ENCODE results near the gene KLK2.

Gene KLK2

GRCh38 chr19:50896591-50897190 lies 23.5 kb downstream of the KLK2 start:
- Histone ChIP-seq H3K27ac (ENCODE audit: low read depth, low read length) (no peak overlapping the region), H3K4me3 (ENCODE audit: low read depth in 1 of 2, low read length in 2 of 2) (no peak overlapping the region), H3K4me1 (ENCODE audit: insufficient read depth, low read length) (peaks cover 10% of the 10 kb centered on the region), H3K27me3 (ENCODE audit: control insufficient read depth in 1 of 2, insufficient read depth in 2 of 2, low read length in 2 of 2) (peaks cover 0 to 13% of the 10 kb centered on the region in 2 donors), H3K9me3 (ENCODE audit: low read length) (no peaks in the 10 kb centered on the region), H3K9ac (ENCODE audit: low read length) (no peak overlapping the region), H3K36me3 (ENCODE audit: insufficient read depth, low read length) (no peaks in the 10 kb centered on the region)

DNA sequence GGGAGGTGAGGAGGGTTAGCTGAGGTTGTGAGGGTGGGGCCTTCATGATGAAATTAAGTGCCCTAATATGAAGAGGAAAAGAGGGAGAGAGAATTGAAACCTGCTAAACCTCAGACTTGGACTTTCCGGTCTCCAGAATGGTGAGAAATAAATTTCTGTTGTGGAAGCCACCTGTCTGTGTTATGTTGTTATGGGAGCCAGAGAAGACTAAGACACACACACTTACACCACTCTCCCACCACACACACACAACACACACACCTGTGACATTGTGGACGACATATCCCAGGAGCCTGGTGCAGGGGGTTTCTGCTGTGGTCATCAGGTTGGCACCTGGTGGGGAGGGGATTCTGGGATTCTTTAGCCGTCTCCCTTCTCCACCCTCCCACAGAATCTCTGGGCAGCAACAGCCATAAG lies 24.0 kb downstream of the KLK2 start:
- Histone ChIP-seq H3K9ac (ENCODE audit: low read length) (no peak overlapping the region), H3K27ac (ENCODE audit: low read depth, low read length) (no peak overlapping the region), H3K4me1 (ENCODE audit: insufficient read depth, low read length) (peaks cover 10% of the 10 kb centered on the region), H3K9me3 (ENCODE audit: low read length) (no peaks in the 10 kb centered on the region), H3K4me3 (ENCODE audit: low read depth in 1 of 2, low read length in 2 of 2) (no peak overlapping the region), H3K36me3 (ENCODE audit: insufficient read depth, low read length) (no peaks in the 10 kb centered on the region), H3K27me3 (ENCODE audit: control insufficient read depth in 1 of 2, insufficient read depth in 2 of 2, low read length in 2 of 2) (peaks cover 0 to 13% of the 10 kb centered on the region in 2 donors)

DNA sequence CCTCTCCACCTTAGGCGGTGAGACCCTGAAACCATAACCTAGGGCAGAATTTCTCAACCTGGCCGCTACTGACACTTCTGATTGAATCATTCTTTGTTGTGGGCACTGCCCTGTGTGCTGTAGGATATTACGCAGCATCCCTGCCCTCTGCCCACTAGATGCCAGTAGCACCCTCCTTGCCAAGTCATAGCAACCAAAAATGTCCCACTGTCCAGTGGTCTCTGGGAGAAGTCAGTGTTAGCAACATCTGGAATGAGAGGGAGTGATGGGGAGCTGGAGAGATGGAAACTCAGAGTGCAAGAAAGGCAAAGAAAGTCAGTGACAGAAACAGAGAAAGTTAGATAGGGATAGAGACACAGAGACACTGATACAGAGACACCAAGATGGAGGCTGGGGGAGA lies 24.4 kb downstream of the KLK2 start:
- H3K27ac ChIP-seq (ENCODE audit: low read depth, low read length), result no peak overlapping the region
- H3K4me1 ChIP-seq (ENCODE audit: insufficient read depth, low read length), result peaks cover 10% of the 10 kb centered on the region
- H3K9me3 ChIP-seq (ENCODE audit: low read length), result no peaks in the 10 kb centered on the region
- no peak overlapping the region for H3K4me3 ChIP-seq (ENCODE audit: low read depth in 1 of 2, low read length in 2 of 2)
- no peak overlapping the region for H3K9ac ChIP-seq (ENCODE audit: low read length)
- H3K36me3 ChIP-seq (ENCODE audit: insufficient read depth, low read length), result no peaks in the 10 kb centered on the region
- H3K27me3 ChIP-seq (ENCODE audit: control insufficient read depth in 1 of 2, insufficient read depth in 2 of 2, low read length in 2 of 2), result peaks cover 0 to 13% of the 10 kb centered on the region in 2 donors

DNA sequence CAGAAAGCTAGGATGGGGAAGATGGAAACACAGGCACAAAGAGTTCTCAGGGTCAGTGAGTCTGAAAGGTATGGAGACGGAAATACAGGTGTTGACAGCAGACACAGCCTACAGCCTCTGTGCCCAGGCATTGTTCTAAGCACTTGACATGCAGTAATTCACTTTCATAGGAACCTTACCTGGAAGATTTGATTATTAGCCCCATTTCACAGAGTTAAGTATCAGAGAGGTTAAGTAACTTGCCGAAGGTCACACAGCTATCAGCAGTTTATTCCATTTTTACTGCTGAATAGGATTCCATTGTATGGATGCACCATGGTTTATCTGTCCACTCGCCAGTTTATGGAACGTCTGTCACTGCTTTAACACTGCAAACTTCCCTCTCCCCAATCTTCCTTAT lies 24.8 kb downstream of the KLK2 start:
- H3K27me3 ChIP-seq (ENCODE audit: control insufficient read depth in 1 of 2, insufficient read depth in 2 of 2, low read length in 2 of 2), result peaks cover 0 to 13% of the 10 kb centered on the region in 2 donors
- no peaks in the 10 kb centered on the region for H3K9me3 ChIP-seq (ENCODE audit: low read length)

GRCh38 chr19:50899569-50899968 lies 26.3 kb downstream of the KLK2 start:
- Histone ChIP-seq H3K9me3 (ENCODE audit: low read length) (no peaks in the 10 kb centered on the region), H3K27me3 (ENCODE audit: control insufficient read depth in 1 of 2, insufficient read depth in 2 of 2, low read length in 2 of 2) (peaks cover 0 to 13% of the 10 kb centered on the region in 2 donors), H3K27ac (ENCODE audit: low read depth, low read length) (no peak overlapping the region), H3K4me3 (ENCODE audit: low read depth in 1 of 2, low read length in 2 of 2) (no peak overlapping the region), H3K4me1 (ENCODE audit: insufficient read depth, low read length) (peaks cover 9% of the 10 kb centered on the region), H3K9ac (ENCODE audit: low read length) (no peak overlapping the region), H3K36me3 (ENCODE audit: insufficient read depth, low read length) (no peaks in the 10 kb centered on the region)

More for the DNA sequence above, 24.8 kb downstream of the KLK2 start:
- H3K9ac ChIP-seq (ENCODE audit: low read length), result no peak overlapping the region
- peaks cover 10% of the 10 kb centered on the region for H3K4me1 ChIP-seq (ENCODE audit: insufficient read depth, low read length)
- H3K27ac ChIP-seq (ENCODE audit: low read depth, low read length), result no peak overlapping the region
- H3K36me3 ChIP-seq (ENCODE audit: insufficient read depth, low read length), result no peaks in the 10 kb centered on the region
- H3K4me3 ChIP-seq (ENCODE audit: low read depth in 1 of 2, low read length in 2 of 2), result no peak overlapping the region

- Histone ChIP-seq H3K9me3 (ENCODE audit: low read length) (no peaks in the 10 kb centered on the region), H3K4me1 (ENCODE audit: insufficient read depth, low read length) (no peaks in the 10 kb centered on the region), H3K27me3 (ENCODE audit: control insufficient read depth in 1 of 2, insufficient read depth in 2 of 2, low read length in 2 of 2) (peaks cover 10 to 14% of the 10 kb centered on the region in 2 donors), H3K4me3 (ENCODE audit: low read depth in 1 of 2, low read length in 2 of 2) (no peak overlapping the region), H3K36me3 (ENCODE audit: insufficient read depth, low read length) (no peaks in the 10 kb centered on the region), H3K27ac (ENCODE audit: low read depth, low read length) (no peak overlapping the region), H3K9ac (ENCODE audit: low read length) (no peak overlapping the region)
Observed at GRCh38 chr19:50902640-50903039, 29.4 kb downstream of the KLK2 start.

GRCh38 chr19:50906217-50906616 lies 33.0 kb downstream of the KLK2 start:
- Histone ChIP-seq H3K27ac (ENCODE audit: low read depth, low read length) (no peak overlapping the region), H3K36me3 (ENCODE audit: insufficient read depth, low read length) (no peaks in the 10 kb centered on the region), H3K9me3 (ENCODE audit: low read length) (no peaks in the 10 kb centered on the region), H3K4me3 (ENCODE audit: low read depth in 1 of 2, low read length in 2 of 2) (no peak overlapping the region), H3K4me1 (ENCODE audit: insufficient read depth, low read length) (no peaks in the 10 kb centered on the region), H3K9ac (ENCODE audit: low read length) (no peak overlapping the region), H3K27me3 (ENCODE audit: control insufficient read depth in 1 of 2, insufficient read depth in 2 of 2, low read length in 2 of 2) (peaks cover 35 to 42% of the 10 kb centered on the region in 2 donors)

GRCh38 chr19:50908336-50908735 lies 35.1 kb downstream of the KLK2 start:
- H3K27me3 ChIP-seq (ENCODE audit: control insufficient read depth in 1 of 2, insufficient read depth in 2 of 2, low read length in 2 of 2), result peaks cover 42 to 44% of the 10 kb centered on the region in 2 donors
- no peak overlapping the region for H3K4me3 ChIP-seq (ENCODE audit: low read depth in 1 of 2, low read length in 2 of 2)
- no peaks in the 10 kb centered on the region for H3K9me3 ChIP-seq (ENCODE audit: low read length)
- no peak overlapping the region for H3K27ac ChIP-seq (ENCODE audit: low read depth, low read length)
- H3K9ac ChIP-seq (ENCODE audit: low read length), result no peak overlapping the region
- H3K36me3 ChIP-seq (ENCODE audit: insufficient read depth, low read length), result no peaks in the 10 kb centered on the region
- no peaks in the 10 kb centered on the region for H3K4me1 ChIP-seq (ENCODE audit: insufficient read depth, low read length)

DNA sequence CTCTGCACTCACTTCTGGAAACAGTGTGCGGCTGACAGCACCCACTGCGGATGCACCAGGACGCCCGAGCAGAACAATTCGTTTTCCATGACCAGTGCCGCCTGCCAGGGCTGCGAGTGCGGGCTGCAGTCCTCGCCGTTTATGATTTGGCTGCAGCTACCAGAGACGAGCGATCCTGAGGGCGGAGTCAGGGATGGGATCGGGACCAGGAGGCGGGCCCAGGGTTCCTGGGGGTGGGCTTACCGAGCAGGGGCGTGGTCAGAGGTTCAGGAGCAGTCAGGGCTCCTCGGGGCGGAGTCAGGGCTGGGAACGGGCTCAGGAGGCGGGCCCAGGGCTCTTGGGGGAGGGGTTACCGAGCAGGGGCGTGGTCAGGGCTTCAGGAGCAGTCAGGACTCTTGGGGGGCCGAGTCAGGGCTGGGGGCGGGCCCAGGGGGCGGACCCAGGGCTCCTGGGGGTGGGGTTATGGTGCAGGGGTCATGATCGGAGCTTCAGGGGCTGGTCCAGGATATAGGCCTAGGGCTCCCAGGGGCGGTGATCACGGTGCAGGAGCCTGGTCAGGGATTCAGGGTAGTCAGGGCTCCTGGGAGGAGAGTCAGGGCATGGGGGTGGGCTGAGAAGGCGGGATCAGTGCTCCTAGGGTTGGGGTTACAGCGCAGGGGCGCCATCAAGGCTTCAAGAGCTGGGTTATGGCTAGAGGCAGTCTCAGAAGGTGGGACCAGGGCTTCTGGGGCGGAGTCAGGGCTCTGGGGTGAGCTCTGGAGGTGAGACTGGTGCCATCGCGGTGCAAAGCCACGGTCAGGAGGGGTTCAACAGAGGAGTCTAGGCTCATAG lies 36.2 kb downstream of the KLK2 start:
- no peaks in the 10 kb centered on the region for H3K9me3 ChIP-seq (ENCODE audit: low read length)
- peaks cover 42 to 44% of the 10 kb centered on the region in 2 donors for H3K27me3 ChIP-seq (ENCODE audit: control insufficient read depth in 1 of 2, insufficient read depth in 2 of 2, low read length in 2 of 2)
- H3K27ac ChIP-seq (ENCODE audit: low read depth, low read length), result no peak overlapping the region
- no peak overlapping the region for H3K4me3 ChIP-seq (ENCODE audit: low read depth in 1 of 2, low read length in 2 of 2)
- no peak overlapping the region for H3K9ac ChIP-seq (ENCODE audit: low read length)
- no peaks in the 10 kb centered on the region for H3K36me3 ChIP-seq (ENCODE audit: insufficient read depth, low read length)
- no peaks in the 10 kb centered on the region for H3K4me1 ChIP-seq (ENCODE audit: insufficient read depth, low read length)

DNA sequence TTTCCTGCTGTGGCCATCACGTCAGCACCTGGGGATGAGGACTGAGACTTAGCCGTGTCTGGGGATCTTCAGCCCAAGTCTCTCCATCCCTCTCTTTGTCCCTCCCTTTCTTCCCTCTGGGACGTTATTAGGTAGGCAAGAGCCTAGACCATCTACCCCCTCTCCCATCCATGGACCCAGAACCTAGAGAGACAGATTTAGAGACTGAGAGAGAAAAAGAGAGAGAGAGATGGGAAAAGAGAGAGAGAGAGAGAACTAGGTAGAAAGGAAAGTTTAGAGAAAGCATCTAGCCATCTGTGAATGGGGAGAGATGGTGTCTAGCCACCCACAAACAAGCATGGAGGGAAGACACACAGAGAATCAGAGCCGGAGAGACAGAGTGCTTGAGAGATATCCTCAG lies 37.5 kb downstream of the KLK2 start:
- H3K4me1 ChIP-seq (ENCODE audit: insufficient read depth, low read length), result no peaks in the 10 kb centered on the region
- no peaks in the 10 kb centered on the region for H3K36me3 ChIP-seq (ENCODE audit: insufficient read depth, low read length)
- no peak overlapping the region for H3K27ac ChIP-seq (ENCODE audit: low read depth, low read length)
- no peak overlapping the region for H3K4me3 ChIP-seq (ENCODE audit: low read depth in 1 of 2, low read length in 2 of 2)
- H3K27me3 ChIP-seq (ENCODE audit: control insufficient read depth in 1 of 2, insufficient read depth in 2 of 2, low read length in 2 of 2), result peaks cover 42 to 44% of the 10 kb centered on the region in 2 donors
- H3K9ac ChIP-seq (ENCODE audit: low read length), result no peak overlapping the region
- no peaks in the 10 kb centered on the region for H3K9me3 ChIP-seq (ENCODE audit: low read length)

- H3K4me3 ChIP-seq (ENCODE audit: low read depth in 1 of 2, low read length in 2 of 2), result no peak within 1 kb of the TSS
- peaks cover 42 to 43% of the 10 kb centered on the region in 2 donors for H3K27me3 ChIP-seq (ENCODE audit: control insufficient read depth in 1 of 2, insufficient read depth in 2 of 2, low read length in 2 of 2)
- H3K27ac ChIP-seq (ENCODE audit: low read depth, low read length), result no peak within 1 kb of the TSS
- no peaks in the 10 kb centered on the region for H3K4me1 ChIP-seq (ENCODE audit: insufficient read depth, low read length)
- no peaks in the 10 kb centered on the region for H3K36me3 ChIP-seq (ENCODE audit: insufficient read depth, low read length)
- no peaks in the 10 kb centered on the region for H3K9me3 ChIP-seq (ENCODE audit: low read length)
- H3K9ac ChIP-seq (ENCODE audit: low read length), result no peak within 1 kb of the TSS
Observed at GRCh38 chr19:50911206-50912101, 38.2 kb downstream of the KLK2 start, which contains the start of gene KLK4. KLK4 (minus strand) TSS chr19:50911395; CDS start chr19:50910738, 657 bp downstream.
